SK-N-SH (cell line): ENCODE results near the gene TANC1. TPM values are rescaled to one million over a fixed set of nuclear protein-coding genes. Genes with fewer than 3 reads are reported as not detected.

ENCODE experiments used
- CTCF ChIA-PET: fragments of 300-600, 350-600 bp; formaldehyde crosslinking; extraction: SDS; loops from one replicate; lab custom pipeline; 2021; lab: Yijun Ruan, JAX
- POLR2A ChIA-PET: fragments of 350-600 bp; sonication (Branson Sonifier 250); formaldehyde crosslinking; extraction: SDS; loops from one replicate; lab custom pipeline; 2020; ENCODE audit warnings: antibody characterized with exemption, inconsistent platforms; lab: Yijun Ruan, JAX
- DNase-seq: peaks from one replicate; pipeline ENCODE4 v3.0.0; 2012
- H2AFZ ChIP-seq: fragments of 200-600 bp; sonication (generic); 2 replicates; pipeline ENCODE4 v1.8.1; 2016; ENCODE audit warnings: antibody characterized with exemption, mild to moderate bottlenecking, low read depth
- H3F3A ChIP-seq: fragments of 200-600 bp; sonication (generic); replicated peaks from 2 replicates; pipeline ENCODE3; 2016; ENCODE audit warnings: antibody characterized with exemption, mild to moderate bottlenecking; ENCODE audit not compliant: insufficient read depth
- H3K27ac ChIP-seq, 2 experiments: fragments of 200-500 bp in 1 of 2; fragments of 200-600 bp in 1 of 2; sonication (Bioruptor generic) in 1 of 2; sonication (generic), shearing (Covaris generic) in 1 of 2; 2 replicates each; pipeline versions ENCODE4 v1.5.1 to v1.6.1; 2014 to 2016; ENCODE audit warnings: low read depth in 2 of 2, inconsistent platforms in 1 of 2, low read length in 1 of 2, mild to moderate bottlenecking in 1 of 2, mixed read lengths in 1 of 2
- H3K27me3 ChIP-seq: fragments of 200-600 bp; sonication (generic), shearing (Covaris generic); 2 replicates; pipeline ENCODE4 v1.6.1; 2016; ENCODE audit warnings: mixed run types; ENCODE audit not compliant: insufficient read depth
- H3K36me3 ChIP-seq, 2 experiments: fragments of 200-500 bp in 1 of 2; fragments of 200-600 bp in 1 of 2; sonication (Bioruptor generic) in 1 of 2; sonication (generic) in 1 of 2; replicated peaks in 1 of 2; 2 replicates each; pipeline versions ENCODE3 to v1.5.1; 2014 to 2016; ENCODE audit warnings: low read length in 1 of 2, mild to moderate bottlenecking in 1 of 2; ENCODE audit not compliant: insufficient read depth in 2 of 2, control insufficient read depth in 1 of 2
- H3K4me1 ChIP-seq, 2 experiments: fragments of 200-500 bp in 1 of 2; fragments of 200-600 bp in 1 of 2; sonication (Bioruptor generic) in 1 of 2; sonication (generic), shearing (Covaris generic) in 1 of 2; 2 replicates each; pipeline versions ENCODE4 v1.5.1 to v1.6.1; 2014 to 2016; ENCODE audit warnings: low read depth in 1 of 2, low read length in 1 of 2, mixed run types in 1 of 2; ENCODE audit not compliant: insufficient read depth in 2 of 2, control insufficient read depth in 1 of 2
- H3K4me2 ChIP-seq: fragments of 200-600 bp; sonication (generic), shearing (Covaris generic); 2 replicates; pipeline ENCODE4 v1.6.1; 2017; ENCODE audit warnings: mixed run types
- H3K4me3 ChIP-seq, 2 experiments: fragments of 200-500 bp in 1 of 2; fragments of 200-600 bp in 1 of 2; sonication (Bioruptor generic) in 1 of 2; sonication (generic), shearing (Covaris generic) in 1 of 2; 2 replicates each; pipeline versions ENCODE4 v1.5.1 to v1.8.1; 2014 to 2016; ENCODE audit warnings: low read depth in 2 of 2, inconsistent platforms in 1 of 2, low read length in 1 of 2, mild to moderate bottlenecking in 1 of 2, mixed read lengths in 1 of 2, moderate library complexity in 1 of 2
- H3K79me2 ChIP-seq: fragments of 200-600 bp; sonication (generic); 2 replicates; pipeline ENCODE4 v1.8.1; 2017; ENCODE audit warnings: mild to moderate bottlenecking; ENCODE audit not compliant: insufficient read depth
- H3K9ac ChIP-seq: fragments of 200-600 bp; sonication (generic); 2 replicates; pipeline ENCODE4 v1.6.1; 2017; ENCODE audit warnings: mixed run types
- H3K9me2 ChIP-seq: fragments of 200-600 bp; sonication (generic); 2 replicates; pipeline ENCODE4 v1.6.1; 2017; ENCODE audit warnings: mixed run types
- H3K9me3 ChIP-seq: fragments of 200-600 bp; sonication (generic); 2 replicates; pipeline ENCODE4 v1.6.1; 2017; ENCODE audit warnings: mixed run types, mild to moderate bottlenecking, moderate library complexity
- H4K20me1 ChIP-seq: fragments of 200-600 bp; sonication (generic); 2 replicates; pipeline ENCODE4 v1.6.1; 2017; ENCODE audit warnings: mild to moderate bottlenecking, mixed run types; ENCODE audit not compliant: insufficient read depth
- ELF1 ChIP-seq: IDR thresholded peaks from 2 replicates; pipeline ENCODE4 v1.4.0; 2012
- EZH2phosphoT487 ChIP-seq: fragments of 200-600 bp; sonication (generic); IDR thresholded peaks from 2 replicates; pipeline ENCODE4 v1.6.1; 2017; ENCODE audit warnings: low read depth, mixed run types, mild to moderate bottlenecking, antibody characterized with exemption, moderate library complexity, borderline replicate concordance
- FOXM1 ChIP-seq: IDR thresholded peaks from 2 replicates; pipeline ENCODE4 v1.4.0; 2012; ENCODE audit warnings: low read depth, mild to moderate bottlenecking
- MXI1 ChIP-seq: IDR thresholded peaks from 2 replicates; pipeline ENCODE4 v1.6.1; 2012; ENCODE audit warnings: mild to moderate bottlenecking, low read depth, low read length, improper control_type of control experiment
- NFIC ChIP-seq: IDR thresholded peaks from 2 replicates; pipeline ENCODE4 v1.4.0; 2012; ENCODE audit warnings: borderline replicate concordance
- RAD21 ChIP-seq: IDR thresholded peaks from 2 replicates; pipeline ENCODE4 v1.6.1; 2012; ENCODE audit warnings: mild to moderate bottlenecking, low read length
- RCOR1 ChIP-seq: fragments of 150-350 bp; IDR thresholded peaks from 2 replicates; pipeline ENCODE4 v1.6.1; 2017; ENCODE audit warnings: antibody characterized with exemption, low read length
- WGBS: methylation state at CpG from one replicate; pipeline ENCODE4 v1.1.6; 2017; ENCODE audit warnings: low lambda C conversion rate; 5-methylcytosine and 5-hydroxymethylcytosine counted together
- polyA plus RNA-seq, 3 experiments: library from polyadenylated mRNA; depleted of rRNA; stranded (reverse); fragments of >200 nt; gene quantifications; 2 replicates each; pipeline ENCODE4 v1.2.3, GENCODE V29; 2012
- TF ChIP-seq, protein P1 (sequence below): fragments of 150-350 bp; IDR thresholded peaks from 2 replicates; pipeline ENCODE4 v1.6.1; 2017; ENCODE audit warnings: antibody characterized with exemption, low read length, low read depth, borderline replicate concordance
- TF ChIP-seq, protein P2 (sequence below): IDR thresholded peaks from 2 replicates; pipeline ENCODE4 v1.6.1; 2012; ENCODE audit warnings: mild to moderate bottlenecking, low read depth, low read length, moderate library complexity
- TF ChIP-seq, protein P3 (sequence below): fragments of 200-600 bp; sonication (generic); IDR thresholded peaks from 2 replicates; pipeline ENCODE4 v1.6.1; 2017; ENCODE audit warnings: antibody characterized with exemption, mild to moderate bottlenecking, moderate library complexity

TANC1 gene
- polyA plus RNA-seq, 1 of the 3 experiments (the other 2 are of a cell fraction), result 19.2 TPM

- TF ChIP-seq NFIC (no peak), RAD21 (no peak)
- TF ChIP-seq, protein P1, sequence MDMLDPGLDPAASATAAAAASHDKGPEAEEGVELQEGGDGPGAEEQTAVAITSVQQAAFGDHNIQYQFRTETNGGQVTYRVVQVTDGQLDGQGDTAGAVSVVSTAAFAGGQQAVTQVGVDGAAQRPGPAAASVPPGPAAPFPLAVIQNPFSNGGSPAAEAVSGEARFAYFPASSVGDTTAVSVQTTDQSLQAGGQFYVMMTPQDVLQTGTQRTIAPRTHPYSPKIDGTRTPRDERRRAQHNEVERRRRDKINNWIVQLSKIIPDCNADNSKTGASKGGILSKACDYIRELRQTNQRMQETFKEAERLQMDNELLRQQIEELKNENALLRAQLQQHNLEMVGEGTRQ, result no peak
- TF ChIP-seq, protein P2, sequence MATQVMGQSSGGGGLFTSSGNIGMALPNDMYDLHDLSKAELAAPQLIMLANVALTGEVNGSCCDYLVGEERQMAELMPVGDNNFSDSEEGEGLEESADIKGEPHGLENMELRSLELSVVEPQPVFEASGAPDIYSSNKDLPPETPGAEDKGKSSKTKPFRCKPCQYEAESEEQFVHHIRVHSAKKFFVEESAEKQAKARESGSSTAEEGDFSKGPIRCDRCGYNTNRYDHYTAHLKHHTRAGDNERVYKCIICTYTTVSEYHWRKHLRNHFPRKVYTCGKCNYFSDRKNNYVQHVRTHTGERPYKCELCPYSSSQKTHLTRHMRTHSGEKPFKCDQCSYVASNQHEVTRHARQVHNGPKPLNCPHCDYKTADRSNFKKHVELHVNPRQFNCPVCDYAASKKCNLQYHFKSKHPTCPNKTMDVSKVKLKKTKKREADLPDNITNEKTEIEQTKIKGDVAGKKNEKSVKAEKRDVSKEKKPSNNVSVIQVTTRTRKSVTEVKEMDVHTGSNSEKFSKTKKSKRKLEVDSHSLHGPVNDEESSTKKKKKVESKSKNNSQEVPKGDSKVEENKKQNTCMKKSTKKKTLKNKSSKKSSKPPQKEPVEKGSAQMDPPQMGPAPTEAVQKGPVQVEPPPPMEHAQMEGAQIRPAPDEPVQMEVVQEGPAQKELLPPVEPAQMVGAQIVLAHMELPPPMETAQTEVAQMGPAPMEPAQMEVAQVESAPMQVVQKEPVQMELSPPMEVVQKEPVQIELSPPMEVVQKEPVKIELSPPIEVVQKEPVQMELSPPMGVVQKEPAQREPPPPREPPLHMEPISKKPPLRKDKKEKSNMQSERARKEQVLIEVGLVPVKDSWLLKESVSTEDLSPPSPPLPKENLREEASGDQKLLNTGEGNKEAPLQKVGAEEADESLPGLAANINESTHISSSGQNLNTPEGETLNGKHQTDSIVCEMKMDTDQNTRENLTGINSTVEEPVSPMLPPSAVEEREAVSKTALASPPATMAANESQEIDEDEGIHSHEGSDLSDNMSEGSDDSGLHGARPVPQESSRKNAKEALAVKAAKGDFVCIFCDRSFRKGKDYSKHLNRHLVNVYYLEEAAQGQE, result no peak
These were observed 63.7 kb downstream of the TANC1 start (continued) for GRCh38 chr2:159032146-159032545.

DNA sequence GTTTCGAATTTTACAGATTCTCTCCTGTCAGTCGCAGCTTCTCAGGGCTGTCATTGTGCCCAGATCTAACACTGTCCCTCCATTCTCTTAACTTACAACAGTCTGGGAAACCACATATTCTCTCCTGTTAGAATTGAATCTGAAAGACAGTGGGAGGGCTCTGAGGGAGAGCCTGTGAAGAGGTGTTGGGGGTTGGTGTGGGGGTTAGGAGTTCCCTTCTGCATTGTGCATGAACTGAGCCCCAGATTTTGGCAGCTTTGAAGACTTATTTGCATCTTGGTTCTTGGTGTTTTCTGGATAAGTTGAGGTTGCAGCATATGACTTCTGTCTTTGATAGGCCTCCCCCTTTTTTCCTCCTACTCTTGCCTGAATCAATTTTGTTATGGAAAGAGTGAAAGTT, 64.1 kb downstream of the TANC1 start:
- Histone ChIP-seq H3K9ac (no peak overlapping the region), H4K20me1 (peaks cover 11% of the 10 kb centered on the region; the same call in 1 of the 2 replicates), H2AFZ (no peak overlapping the region), H3K4me3 (no peak overlapping the region), H3K27me3 (no peaks in the 10 kb centered on the region), H3K36me3 (no peaks in the 10 kb centered on the region)
- 91% methylated on average over 2 of the region's 2 CpGs for WGBS
- CTCF ChIA-PET, result interaction anchor here (1.7 to 2.1 kb wide), 2 partner anchors 20 to 23 kb away, joined by 6 read pairs; no protein-coding TSS in a partner anchor
- TF ChIP-seq EZH2phosphoT487, result no peak
- no peak for TF ChIP-seq MXI1
- no peak for TF ChIP-seq RCOR1
- no peak for TF ChIP-seq NFIC
- no peak for TF ChIP-seq ELF1
- no peak for TF ChIP-seq FOXM1
- TF ChIP-seq, protein P3, sequence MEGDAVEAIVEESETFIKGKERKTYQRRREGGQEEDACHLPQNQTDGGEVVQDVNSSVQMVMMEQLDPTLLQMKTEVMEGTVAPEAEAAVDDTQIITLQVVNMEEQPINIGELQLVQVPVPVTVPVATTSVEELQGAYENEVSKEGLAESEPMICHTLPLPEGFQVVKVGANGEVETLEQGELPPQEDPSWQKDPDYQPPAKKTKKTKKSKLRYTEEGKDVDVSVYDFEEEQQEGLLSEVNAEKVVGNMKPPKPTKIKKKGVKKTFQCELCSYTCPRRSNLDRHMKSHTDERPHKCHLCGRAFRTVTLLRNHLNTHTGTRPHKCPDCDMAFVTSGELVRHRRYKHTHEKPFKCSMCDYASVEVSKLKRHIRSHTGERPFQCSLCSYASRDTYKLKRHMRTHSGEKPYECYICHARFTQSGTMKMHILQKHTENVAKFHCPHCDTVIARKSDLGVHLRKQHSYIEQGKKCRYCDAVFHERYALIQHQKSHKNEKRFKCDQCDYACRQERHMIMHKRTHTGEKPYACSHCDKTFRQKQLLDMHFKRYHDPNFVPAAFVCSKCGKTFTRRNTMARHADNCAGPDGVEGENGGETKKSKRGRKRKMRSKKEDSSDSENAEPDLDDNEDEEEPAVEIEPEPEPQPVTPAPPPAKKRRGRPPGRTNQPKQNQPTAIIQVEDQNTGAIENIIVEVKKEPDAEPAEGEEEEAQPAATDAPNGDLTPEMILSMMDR, result no peak
- TF ChIP-seq, all 33 proteins: peak for 0
- DNase-seq, result no peak
- Histone ChIP-seq H3K27ac (peak overlapping the region in 1 of 2 experiments; percentile 86; a peak in 1 of 4 replicates), H3K4me1 (peaks cover 17 to 27% of the 10 kb centered on the region in 2 experiments; a peak in 3 of 4 replicates), H3F3A (peaks cover 21% of the 10 kb centered on the region), H3K4me2 (no peak overlapping the region), H3K9me2 (no peaks in the 10 kb centered on the region), H3K79me2 (peaks cover 88% of the 10 kb centered on the region), H3K9me3 (no peaks in the 10 kb centered on the region)
- POLR2A ChIA-PET, result no interaction called here
